SHP77 (cell line): Measurements from ENCODE around the gene ANO4.
"Not testable (repeated sequence)": the region's sequence is repeated elsewhere in the genome, so short reads cannot be mapped to it uniquely, and the experiment has no call there.

Source experiments
- DNase-seq, 2 experiments: peaks; one replicate each; lab custom pipeline; 2025; lab: John Stamatoyannopoulos, UW

Gene ANO4

DNA sequence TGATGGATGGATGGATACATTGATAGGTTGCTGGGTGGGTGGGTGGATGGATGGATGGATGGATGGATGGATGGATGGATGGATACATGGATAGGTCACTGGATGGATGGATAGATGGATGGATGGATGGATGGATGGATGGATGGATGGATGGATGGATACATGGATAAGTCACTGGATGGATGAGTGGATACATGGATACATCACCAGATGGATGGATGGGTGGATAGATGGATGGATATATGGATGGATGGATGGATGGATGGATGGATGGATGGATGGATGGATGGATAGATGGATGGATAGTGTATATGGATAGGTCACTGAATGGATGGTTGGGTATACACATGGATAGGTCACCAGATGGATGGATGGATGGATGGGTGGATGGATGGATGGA, 194.9 kb downstream of the ANO4 start:
- DNase-seq: not testable (repeated sequence)

DNA sequence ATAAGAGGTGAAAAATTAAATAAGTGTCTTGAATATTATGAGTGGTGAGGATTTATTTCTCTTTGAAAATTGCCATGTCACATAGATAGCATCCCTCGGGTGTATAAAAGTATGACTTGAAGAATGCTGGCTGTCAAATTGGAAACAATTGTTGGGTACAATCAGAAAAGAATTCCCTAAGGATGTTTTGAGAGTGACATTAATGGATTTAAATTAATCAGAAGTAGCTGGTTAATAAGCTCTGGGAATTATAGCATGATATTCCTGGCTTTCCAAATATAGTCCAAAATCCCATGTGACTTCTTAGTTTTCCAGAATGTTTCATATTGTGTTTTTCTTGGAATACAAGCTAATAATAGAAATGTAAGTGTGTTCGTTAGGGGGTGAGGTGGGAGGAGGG, 196.5 kb downstream of the ANO4 start:
- no peak for DNase-seq

DNA sequence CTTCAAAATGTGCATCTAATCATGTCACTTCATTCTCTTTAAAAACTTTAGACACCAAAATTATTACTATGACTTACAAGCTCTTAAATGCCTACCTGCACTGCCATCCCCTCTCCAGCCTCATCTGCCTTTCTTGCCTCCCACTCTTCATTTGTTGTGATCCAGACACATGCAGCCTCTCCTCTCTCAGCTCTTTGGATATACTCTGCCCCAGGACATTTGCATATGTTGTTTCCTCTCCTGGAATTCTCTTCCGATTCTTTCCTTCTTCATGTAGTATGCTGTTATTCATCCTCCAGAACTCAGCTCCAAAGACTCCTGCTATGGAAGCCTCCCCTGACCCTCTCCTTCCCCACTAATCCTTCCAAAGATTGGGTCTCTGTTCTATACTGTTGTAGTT, 197.6 kb downstream of the ANO4 start:
- no peak for DNase-seq

DNA sequence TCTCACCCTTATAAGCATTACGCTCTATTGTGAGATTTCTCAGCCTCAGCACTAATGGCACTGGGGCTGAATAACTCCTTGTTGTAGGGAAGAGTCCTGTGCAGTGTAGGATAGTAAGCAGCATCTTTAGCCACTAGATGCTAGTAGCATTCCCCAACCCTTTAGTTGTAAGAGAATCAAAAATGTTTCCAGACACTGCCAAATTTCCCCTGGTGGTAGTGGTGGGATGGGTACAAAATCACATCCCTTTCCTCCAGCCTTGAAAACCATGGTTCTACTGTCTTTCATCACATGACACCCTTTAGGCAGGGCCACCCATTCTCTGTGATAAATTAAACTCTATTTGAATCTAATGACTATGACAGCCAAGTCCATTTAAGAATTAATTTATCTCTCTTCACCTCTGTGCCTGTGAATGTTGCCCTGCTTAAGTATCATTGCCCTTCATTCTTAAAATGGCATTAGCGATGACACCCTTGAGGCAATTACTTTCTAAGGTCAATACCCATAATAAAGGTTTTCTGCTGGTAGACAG, 199.4 kb downstream of the ANO4 start:
- no peak for DNase-seq

DNA sequence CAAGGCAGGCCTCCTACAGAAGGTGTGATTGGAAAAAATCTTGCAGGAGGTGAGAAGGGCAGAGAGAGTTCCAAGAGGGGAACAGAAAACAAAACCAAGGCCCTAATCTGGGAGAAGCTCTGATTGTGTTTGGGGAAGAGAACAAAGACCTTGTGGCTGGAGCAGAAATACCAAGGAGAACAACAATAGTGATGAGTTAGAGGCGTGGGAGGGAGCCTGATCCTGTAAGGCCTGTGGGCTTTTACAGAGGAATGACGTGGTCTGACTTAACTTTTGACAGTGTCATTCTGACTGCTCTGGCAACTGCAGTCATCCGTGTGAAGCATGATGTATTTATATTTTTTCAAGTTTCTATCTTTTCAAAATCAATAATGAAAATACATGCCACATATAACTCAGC, 200.6 kb downstream of the ANO4 start:
- no peak for DNase-seq

DNA sequence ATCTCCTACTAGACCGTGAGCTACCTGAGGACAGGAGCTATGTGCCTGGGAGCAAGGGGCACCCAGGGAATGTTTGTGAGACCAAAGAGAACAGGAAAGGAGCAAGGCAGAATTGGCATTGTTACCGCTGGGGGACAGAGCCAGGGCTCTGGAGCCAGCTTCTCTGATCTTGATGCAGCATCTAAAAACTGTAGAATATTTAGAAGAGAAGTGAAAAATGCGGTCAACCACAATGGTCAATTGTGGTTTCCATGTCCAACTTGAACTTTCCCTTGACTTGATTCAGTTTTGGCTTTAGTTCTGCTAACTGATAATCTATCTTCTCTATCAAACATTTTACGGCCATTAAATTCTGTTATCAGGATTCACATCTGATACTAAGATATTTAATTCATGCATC, 201.2 kb downstream of the ANO4 start:
- no peak for DNase-seq

DNA sequence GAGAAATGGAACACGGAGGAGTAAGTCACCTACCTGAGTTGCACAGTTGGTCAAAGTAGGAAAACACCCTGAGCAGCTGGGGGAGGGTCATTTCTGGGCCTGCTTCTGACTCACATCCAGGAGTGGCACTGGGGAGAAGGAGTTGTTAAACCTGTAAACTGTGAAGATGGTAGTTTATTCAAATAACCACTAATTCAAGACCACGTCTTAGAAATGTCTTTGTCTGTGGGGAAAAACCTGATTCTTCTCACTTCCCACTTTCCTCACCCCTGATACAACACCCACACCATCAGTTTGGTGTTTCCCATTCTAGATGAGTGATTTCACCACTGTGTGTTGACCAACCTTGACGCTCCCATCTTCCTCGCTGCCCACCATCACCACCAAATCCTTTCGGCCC, 207.1 kb downstream of the ANO4 start:
- DNase-seq: no peak

DNA sequence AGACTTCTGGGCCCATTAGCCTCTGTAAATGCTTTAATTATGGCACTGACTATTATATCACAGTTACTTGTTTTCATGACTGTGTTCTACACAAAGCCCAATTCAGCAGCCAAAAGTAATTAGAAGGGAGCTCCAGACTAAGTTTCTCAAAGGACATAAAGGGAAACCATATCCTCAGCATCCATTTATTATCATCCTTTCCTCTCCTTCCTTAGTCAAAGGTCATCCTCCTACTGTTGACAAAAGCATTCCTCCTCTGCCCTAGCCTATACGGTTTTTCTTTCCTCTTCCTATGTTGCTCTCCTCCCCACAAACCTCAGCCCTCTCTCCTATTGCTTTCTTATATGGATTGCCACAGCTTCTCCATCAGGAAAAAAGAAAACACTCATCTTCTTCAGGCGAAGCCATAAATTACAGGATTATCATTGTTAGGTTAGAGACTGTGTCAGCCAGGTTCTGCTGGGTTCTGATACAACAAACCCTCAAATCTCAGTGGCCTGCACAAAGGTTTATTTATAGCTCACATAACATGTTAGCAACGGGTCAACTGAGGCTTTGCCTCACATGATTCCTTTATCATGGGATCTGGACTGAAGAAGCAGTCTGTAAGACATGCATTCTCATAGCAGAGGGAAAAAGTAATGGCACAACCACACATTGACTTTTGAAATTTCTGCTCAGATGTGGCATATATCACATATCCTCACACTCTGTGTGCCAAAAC, 208.3 kb downstream of the ANO4 start:
- DNase-seq: no peak

DNA sequence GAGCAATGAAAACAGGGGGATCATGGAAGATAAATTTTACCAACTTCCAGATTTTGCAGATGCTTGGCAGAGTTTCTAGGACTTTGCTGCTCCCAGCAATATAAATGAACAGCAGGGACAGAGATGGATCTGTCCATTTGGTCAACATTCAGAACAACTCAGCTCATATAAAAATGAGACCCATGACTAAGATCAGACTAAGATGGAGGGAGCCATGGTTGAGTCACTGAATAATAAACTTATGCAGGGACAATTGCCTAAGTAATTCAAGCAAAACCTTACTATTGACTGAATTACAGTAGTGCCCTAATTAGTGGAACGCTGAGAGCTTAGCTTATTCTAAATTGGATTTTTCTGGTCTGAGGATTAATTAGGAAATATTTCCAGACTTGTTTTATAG, 210.3 kb downstream of the ANO4 start:
- no peak for DNase-seq

DNA sequence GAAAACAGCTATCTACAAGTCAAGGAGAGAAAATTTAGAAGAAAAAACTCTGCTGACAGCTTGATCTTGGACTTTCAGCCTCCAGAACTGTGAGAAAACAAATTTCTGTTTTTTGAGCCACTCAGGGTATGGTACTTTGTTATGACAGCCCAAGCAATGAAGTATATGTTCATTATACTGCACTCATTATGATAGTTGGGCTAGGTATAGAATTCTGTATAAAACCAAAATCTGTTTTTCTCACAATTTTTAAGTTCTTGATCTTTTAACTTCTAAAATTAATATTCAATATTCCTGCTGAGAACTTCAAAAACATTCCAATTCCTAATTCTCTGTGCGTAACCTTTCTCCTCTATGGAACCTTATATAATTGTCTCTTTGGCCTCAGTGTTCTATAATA, 214.7 kb downstream of the ANO4 start:
- DNase-seq: no peak

DNA sequence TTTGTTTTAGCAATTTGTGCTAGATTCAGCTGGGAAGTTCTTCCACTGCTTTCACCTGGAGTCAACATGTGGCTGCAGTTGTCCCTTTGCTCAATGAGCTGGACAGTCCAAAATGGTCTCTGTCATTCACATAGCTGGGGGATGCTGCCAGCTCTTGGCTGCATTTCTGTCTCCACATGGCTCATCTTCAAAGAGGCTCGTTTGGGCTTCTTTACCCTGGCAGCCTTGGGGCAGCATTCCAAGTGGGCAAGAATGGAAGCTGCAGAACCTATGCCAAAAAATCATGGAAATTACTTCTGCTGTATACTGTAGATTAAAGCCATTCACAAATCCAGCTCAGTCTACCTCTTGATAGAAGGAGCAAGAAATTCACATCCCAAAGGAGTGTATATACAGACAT, 216.3 kb downstream of the ANO4 start:
- DNase-seq: no peak

DNA sequence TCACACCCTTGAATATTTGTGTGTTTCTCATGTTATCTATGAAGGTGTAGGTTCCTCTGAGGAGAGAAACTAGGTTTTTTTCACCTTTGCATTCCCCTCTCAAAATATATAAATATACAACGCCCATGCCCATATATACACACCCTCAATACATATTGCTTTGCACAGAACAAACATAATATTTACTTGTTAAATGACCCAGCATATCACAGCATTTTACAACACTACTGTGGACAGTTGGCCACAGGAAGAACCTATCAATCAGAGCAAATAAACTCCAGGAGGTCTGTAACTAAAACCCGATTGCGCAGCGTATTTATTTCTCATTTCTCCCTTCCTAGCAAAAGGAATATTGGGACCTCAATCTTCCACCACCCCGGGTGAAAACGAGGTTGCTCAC, 219.4 kb downstream of the ANO4 start:
- DNase-seq: no peak

DNA sequence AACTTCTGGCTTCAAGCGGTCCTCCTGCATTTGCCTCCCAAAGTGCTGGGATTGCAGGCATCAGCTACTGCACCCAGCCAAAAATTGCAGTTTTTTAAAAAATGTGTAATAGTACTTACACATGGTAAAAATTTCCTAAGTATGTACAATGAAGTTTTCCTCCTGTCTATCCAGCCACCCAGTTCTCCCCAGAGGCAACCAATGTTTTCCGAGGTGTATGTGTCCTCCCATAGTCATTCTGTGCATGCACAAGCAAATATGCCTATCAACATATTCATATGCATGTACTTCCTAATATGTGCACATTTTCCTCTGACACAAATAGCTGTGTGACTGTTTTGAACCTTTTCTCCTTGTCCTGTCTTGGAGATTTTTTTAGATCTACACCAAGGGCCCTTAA, 220.5 kb downstream of the ANO4 start:
- DNase-seq: no peak

DNA sequence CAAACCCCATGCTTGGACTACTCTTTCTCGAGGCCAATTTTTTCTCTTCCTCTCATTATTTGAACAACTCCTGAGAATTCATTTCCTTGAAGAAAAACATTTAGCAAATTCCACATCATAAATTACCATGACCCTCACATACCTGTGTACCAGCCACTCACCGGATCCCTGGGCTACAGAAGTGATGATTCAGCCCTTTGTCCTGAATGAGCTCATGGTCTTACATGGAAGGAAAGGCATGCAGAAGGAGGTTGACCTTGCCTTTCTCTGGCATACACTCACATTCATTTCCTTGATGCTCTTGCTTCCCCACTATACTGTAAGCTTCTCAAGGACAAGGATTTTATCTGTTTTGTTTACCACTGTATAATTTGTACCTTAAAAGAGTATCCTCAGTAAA, 224.0 kb downstream of the ANO4 start:
- DNase-seq: no peak

DNA sequence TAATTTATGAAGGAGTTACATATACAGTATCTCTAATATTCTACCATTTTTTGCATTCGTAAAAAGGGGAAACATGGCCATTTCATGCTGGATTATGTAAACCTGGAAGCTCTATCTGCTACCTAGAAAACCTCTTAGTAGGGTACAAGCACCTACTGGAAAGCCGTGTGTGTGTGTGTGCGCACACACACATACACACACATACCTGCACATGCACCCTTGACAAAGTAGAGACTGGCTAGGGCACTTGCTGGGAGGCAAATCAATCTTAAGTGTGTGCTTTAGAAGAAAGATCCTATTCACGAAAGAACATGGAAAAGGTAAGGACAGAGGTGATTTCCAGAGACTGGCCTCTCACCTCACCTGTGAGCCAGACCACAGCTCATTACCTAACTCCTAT, 224.6 kb downstream of the ANO4 start:
- no peak for DNase-seq

DNA sequence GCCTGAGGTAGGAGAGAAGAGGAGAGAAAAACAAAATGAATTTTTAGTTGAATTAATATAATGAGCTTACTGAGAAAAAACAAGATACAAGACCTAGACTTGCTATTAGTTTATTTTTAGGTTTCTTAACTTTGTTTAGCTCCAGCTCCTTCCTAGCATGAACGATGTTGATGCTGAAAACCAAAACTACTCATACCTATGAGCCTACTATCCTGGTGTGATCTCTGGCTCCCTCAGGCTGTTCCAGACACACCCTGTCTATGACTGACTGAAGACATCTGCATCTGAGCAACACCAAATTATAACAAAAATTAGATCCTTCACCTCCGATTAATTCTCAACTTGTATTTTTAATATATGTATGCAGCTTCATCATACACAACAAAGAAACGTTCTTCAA, 225.1 kb downstream of the ANO4 start:
- no peak for DNase-seq

DNA sequence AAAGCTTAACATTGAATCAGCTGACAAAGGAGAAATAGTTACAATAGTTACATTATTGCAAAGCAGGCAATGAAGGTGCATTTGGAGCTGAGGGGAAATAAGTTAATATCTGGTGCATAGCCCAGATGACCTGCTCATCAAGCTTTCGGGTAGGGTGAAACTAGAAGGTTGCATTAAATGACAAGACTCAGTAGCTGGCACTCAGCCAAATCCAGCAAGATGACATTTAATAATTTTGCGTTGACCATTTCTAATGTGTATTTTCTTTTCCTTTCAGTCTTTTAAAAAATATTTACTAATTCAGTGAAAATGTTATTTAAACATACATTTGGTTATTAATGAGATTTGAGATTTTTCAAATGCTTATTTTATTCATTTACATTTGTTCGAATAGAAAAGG, 226.9 kb downstream of the ANO4 start:
- no peak for DNase-seq

DNA sequence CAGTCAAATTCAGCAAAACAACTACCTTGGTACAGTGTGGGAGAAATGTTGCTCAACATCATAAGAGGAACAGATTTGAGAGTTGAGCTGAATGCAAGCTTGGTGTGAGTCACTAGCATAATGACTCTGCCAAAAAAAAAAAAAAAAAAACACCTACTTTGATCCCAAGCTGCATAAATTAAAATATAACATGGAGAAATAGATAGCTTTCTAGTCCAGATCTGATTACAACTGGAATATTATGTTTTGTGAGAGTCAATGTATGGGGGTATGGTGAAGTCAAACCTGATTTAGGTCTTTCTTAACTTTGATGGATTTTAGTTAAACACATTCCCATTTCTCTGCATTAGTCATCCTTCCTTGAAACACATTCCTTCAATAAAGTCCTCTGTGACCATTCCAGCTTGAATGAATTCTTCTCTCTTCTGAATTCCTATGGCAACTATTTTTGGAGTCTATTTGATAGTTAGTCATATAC, 227.4 kb downstream of the ANO4 start:
- no peak for DNase-seq

DNA sequence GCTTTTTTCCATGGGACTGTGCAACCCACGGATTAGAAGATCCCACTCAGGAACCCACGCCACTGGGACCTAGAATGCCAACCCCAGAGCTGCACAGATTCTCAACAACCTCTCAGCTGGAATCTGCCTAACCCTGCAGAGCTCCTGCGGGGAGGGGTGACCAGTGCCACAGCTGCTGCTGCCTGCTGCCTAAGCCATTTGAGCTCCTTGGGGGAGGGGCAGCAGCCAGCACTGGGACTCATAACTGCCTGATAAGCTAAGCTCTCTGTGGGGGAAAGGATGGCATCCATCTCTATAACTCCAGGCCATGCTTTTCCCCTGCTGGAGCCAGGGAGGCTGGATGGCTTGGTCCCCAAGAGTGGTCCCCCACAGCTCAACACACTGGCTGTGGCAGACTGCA, 232.6 kb downstream of the ANO4 start:
- no peak for DNase-seq

DNA sequence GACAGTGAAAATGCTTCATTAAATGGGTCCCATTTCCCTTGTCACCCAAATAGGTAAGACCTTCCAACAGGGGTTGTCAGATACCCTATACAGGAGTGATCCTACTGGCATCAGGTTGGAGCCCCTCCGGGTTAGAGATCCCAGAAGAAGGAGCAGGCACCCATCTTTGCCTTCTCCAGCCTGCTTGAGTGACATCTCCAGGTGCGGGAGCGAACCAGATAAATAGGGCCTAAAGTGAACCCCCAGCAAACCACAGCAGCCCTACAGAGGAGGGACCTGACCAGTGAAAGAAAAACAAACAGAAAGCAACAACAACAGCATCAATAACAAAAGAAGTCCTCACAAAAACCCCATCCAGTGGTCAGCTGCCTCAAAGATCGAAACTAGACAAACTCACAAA, 233.2 kb downstream of the ANO4 start:
- DNase-seq: no peak

DNA sequence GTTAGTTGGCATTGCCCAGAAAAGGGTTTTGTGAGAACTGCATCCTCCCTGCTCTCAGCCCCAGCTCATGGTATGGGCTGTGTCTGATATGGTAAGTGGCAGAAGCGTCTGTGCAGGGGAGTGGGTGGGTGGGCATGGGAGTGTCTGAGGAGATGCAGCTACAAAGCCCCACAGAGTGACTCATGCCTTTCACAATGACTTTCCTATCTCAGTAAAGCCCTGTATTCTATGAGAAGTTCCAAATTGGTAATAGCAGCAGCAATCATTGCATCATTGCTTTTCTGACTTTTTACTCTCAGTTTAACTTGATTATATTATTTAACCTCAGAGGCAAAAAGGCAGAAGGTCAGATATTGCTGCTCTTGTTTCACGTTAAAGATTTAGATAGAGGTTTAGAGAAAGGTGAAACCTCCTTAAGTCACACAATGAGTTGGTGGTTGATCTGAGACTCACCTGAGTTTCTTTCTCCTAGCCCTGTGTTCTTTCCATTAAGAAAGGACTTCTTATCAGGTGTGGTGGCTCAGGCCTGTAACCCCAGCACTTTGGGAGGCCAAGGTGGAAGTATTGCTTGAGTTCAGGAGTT, 243.8 kb downstream of the ANO4 start:
- DNase-seq: no peak

DNA sequence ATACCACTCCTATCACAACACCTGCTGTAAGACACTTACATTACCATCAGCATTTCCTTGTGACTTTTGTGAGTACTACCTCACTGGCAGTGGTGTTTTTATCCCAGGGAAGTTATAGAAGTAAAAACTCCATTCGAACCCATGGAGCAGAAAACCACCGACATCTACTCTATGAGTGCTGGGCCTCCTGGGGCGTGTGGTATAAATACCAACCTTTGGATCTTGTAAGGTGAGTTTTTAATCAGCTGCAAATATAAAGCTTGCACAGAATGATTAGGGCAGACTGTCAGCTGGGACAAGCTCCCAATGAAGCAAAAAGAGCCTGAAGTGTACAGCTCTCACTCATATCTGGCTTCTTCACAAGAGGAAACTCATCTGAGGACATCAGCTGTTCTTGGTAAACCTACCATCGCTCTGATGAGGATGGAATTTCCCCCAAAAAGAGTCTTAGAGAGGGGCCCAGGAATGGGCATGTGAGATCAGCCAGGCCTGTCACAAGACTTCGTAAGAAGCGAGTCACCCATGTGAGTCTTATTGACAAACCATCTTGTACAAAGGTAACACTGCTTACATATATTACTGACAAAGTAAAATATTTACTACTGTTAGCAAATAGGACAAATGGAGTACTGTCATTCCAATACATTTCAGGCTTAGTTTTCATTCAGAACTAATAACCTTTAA, 245.4 kb downstream of the ANO4 start:
- DNase-seq: no peak

DNA sequence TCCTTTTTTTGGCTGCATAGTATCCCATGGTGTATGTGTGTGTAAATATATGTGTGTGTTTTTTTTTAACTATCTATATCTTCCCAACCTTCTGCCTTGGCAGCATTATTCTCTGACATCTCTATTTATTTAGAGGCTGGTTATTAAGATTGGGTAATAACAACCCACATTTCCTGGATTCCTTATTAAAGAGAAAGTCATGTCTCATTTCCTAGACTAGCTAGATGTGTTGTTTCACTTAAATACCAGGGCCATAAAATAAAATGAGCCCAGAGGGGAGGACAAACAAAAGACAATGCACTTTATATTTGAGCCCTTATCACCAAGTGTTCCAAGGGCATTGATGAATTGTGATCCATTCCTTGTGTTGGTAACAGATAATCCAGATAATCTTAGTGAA, 246.4 kb downstream of the ANO4 start:
- DNase-seq: no peak
